HFFc6 (cell line): ENCODE measurements around the gene TSPYL6. TPM values are rescaled to one million over a fixed set of nuclear protein-coding genes. Genes with fewer than 3 reads are reported as not detected.

ENCODE experiments used
- DNase-seq: peaks from one replicate; pipeline ENCODE4 v3.0.0-alpha.2; 2018
- H3K27ac Mint-ChIP-seq: 2 replicates; pipeline ENCODE4 v1.8.0; 2020; ENCODE audit warnings: mild to moderate bottlenecking, mixed read lengths
- H3K27me3 Mint-ChIP-seq: 2 replicates; pipeline ENCODE4 v1.8.0; 2021; ENCODE audit warnings: mild to moderate bottlenecking, moderate library complexity, mixed read lengths; ENCODE audit not compliant: insufficient read depth
- H3K36me3 Mint-ChIP-seq: 2 replicates; pipeline ENCODE4 v1.8.0; 2021; ENCODE audit warnings: low read depth, mixed read lengths
- H3K4me1 Mint-ChIP-seq: 2 replicates; pipeline ENCODE4 v1.8.0; 2020; ENCODE audit warnings: low read depth, mixed read lengths
- H3K4me3 Mint-ChIP-seq: 2 replicates; pipeline ENCODE4 v1.8.0; 2020; ENCODE audit warnings: mild to moderate bottlenecking, moderate library complexity, mixed read lengths
- H3K9me3 Mint-ChIP-seq: 2 replicates; pipeline ENCODE4 v1.8.0; 2020; ENCODE audit warnings: mild to moderate bottlenecking, mixed read lengths
- total RNA-seq, 6 experiments: library from RNA; stranded (reverse); fragmentation: NEBNext Ultra II Directional; extraction: Animal tissue kit (Norgen Biotek cat#: 25700); gene quantifications; 2 replicates in 1 of 6; 3 replicates in 5 of 6; pipeline ENCODE4 v1.2.3, GENCODE V29; 2021
- TF ChIP-seq, protein P1 (sequence below): fragments of 200-600 bp; sonication (generic); IDR thresholded peaks from 2 replicates; pipeline ENCODE4 v1.5.0; 2021; ENCODE audit warnings: antibody characterized with exemption, mild to moderate bottlenecking

TSPYL6 gene
- total RNA-seq, 6 experiments from 2014 or later, result not detected

GRCh38 chr2:54207666-54208195 is 48.3 kb downstream of the TSPYL6 start:
- Mint-ChIP-seq H3K36me3 (no peaks in the 10 kb centered on the region), H3K27me3 (no peaks in the 10 kb centered on the region), H3K4me3 (peak overlapping the region; percentile 64; the same call in 1 of the 2 replicates), H3K9me3 (no peaks in the 10 kb centered on the region), H3K4me1 (peaks cover 55% of the 10 kb centered on the region), H3K27ac (peak overlapping the region; percentile 70)
- TF ChIP-seq, protein P1, sequence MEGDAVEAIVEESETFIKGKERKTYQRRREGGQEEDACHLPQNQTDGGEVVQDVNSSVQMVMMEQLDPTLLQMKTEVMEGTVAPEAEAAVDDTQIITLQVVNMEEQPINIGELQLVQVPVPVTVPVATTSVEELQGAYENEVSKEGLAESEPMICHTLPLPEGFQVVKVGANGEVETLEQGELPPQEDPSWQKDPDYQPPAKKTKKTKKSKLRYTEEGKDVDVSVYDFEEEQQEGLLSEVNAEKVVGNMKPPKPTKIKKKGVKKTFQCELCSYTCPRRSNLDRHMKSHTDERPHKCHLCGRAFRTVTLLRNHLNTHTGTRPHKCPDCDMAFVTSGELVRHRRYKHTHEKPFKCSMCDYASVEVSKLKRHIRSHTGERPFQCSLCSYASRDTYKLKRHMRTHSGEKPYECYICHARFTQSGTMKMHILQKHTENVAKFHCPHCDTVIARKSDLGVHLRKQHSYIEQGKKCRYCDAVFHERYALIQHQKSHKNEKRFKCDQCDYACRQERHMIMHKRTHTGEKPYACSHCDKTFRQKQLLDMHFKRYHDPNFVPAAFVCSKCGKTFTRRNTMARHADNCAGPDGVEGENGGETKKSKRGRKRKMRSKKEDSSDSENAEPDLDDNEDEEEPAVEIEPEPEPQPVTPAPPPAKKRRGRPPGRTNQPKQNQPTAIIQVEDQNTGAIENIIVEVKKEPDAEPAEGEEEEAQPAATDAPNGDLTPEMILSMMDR, result no peak
- no peak for DNase-seq

DNA sequence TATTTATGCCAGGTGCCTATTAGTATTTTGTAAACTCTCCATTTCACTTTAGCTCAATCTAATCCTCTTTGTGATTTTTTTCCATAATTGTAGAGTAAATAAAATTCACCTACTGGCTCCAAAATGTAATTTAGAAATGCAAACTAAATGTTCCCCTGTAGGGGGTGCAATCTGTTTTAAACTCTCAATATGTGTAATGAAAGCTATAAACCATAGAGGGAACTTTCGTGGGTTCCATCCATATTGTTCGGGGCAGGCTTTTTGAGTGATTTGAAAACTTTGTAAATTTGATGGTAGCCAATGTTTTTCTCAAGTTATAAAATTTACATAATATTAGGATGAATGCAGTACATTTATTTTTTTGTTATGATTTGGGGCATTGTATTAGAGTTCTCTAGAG is 49.4 kb downstream of the TSPYL6 start:
- Mint-ChIP-seq H3K27me3 (no peaks in the 10 kb centered on the region), H3K27ac (no peak overlapping the region), H3K4me3 (no peak overlapping the region), H3K36me3 (no peaks in the 10 kb centered on the region), H3K4me1 (peaks cover 44% of the 10 kb centered on the region), H3K9me3 (no peaks in the 10 kb centered on the region)
- TF ChIP-seq, protein P1, result peak; percentile 81
- DNase-seq, result peak; percentile 32

GRCh38 chr2:54204476-54204875 is 51.6 kb downstream of the TSPYL6 start:
- Mint-ChIP-seq H3K36me3 (no peaks in the 10 kb centered on the region), H3K9me3 (no peaks in the 10 kb centered on the region), H3K4me3 (no peak overlapping the region), H3K4me1 (peaks cover 38% of the 10 kb centered on the region), H3K27ac (no peak overlapping the region), H3K27me3 (no peaks in the 10 kb centered on the region)
- TF ChIP-seq, protein P1, result no peak
- no peak for DNase-seq

Other genes starting within 250 kb of the TSPYL6 start
- gene ACYP2, start 140.6 kb downstream of the TSPYL6 start, total RNA-seq, result 10 to 100 TPM in 3 of 6 experiments, 1 to 10 TPM in 3; 8.6 to 15.8 (median 9.8) TPM
- gene SPTBN1, start 200.1 kb upstream of the TSPYL6 start, total RNA-seq, result 100 to 1,000 TPM; 128 to 169 (median 159) TPM